NB4 (cell line): ENCODE results near the gene CLASP2.

ENCODE experiments used
- MYC ChIP-seq: IDR thresholded peaks from 2 replicates; pipeline ENCODE4 v1.6.1; 2011; ENCODE audit warnings: low read depth, low read length
- POLR2A ChIP-seq: IDR thresholded peaks from 2 replicates; pipeline ENCODE4 v1.6.1; 2011; ENCODE audit warnings: mild to moderate bottlenecking; ENCODE audit not compliant: insufficient read length; ENCODE audit errors: extremely low read depth
- TF ChIP-seq, protein P1 (sequence below): IDR thresholded peaks from one replicate; pipeline ENCODE4 v1.5.1; 2012; ENCODE audit warnings: low read depth, low read length

- TF ChIP-seq, protein P1, sequence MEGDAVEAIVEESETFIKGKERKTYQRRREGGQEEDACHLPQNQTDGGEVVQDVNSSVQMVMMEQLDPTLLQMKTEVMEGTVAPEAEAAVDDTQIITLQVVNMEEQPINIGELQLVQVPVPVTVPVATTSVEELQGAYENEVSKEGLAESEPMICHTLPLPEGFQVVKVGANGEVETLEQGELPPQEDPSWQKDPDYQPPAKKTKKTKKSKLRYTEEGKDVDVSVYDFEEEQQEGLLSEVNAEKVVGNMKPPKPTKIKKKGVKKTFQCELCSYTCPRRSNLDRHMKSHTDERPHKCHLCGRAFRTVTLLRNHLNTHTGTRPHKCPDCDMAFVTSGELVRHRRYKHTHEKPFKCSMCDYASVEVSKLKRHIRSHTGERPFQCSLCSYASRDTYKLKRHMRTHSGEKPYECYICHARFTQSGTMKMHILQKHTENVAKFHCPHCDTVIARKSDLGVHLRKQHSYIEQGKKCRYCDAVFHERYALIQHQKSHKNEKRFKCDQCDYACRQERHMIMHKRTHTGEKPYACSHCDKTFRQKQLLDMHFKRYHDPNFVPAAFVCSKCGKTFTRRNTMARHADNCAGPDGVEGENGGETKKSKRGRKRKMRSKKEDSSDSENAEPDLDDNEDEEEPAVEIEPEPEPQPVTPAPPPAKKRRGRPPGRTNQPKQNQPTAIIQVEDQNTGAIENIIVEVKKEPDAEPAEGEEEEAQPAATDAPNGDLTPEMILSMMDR: no peak
- TF ChIP-seq MYC (no peak), POLR2A (no peak)
Measured at GRCh38 chr3:33716227-33716626, 1.8 kb downstream of the CLASP2 start.
